HepG2 (cell line): ENCODE results near the gene ADGRG1. TPM values are rescaled to one million over a fixed set of nuclear protein-coding genes. Genes with fewer than 3 reads are reported as not detected.

ENCODE experiments used
- ATF1 ChIP-seq: IDR thresholded peaks from 2 replicates; pipeline ENCODE4 v1.6.1; 2016; ENCODE audit warnings: mild to moderate bottlenecking, control low read depth
- EP300 ChIP-seq, 3 experiments: sonication (generic) in 1 of 3; formaldehyde crosslinking in 1 of 3; IDR thresholded peaks; 2 replicates each; pipeline versions ENCODE4 v1.5.1 to v1.6.1; 2011 to 2020; ENCODE audit warnings: low read depth in 2 of 3, low read length in 2 of 3, borderline replicate concordance in 1 of 3, improper control_type of control experiment in 1 of 3, mild to moderate bottlenecking in 1 of 3, missing genetic modification reagents in 1 of 3, moderate library complexity in 1 of 3
- FOXM1 ChIP-seq: sonication (generic); formaldehyde crosslinking; IDR thresholded peaks from 2 replicates; pipeline ENCODE4 v1.5.0; 2020; ENCODE audit warnings: missing genetic modification reagents
- MYC ChIP-seq: sonication (generic); formaldehyde crosslinking; IDR thresholded peaks from 2 replicates; pipeline ENCODE4 v1.9.0; 2021; ENCODE audit warnings: missing genetic modification reagents, borderline replicate concordance
- PAXIP1 ChIP-seq: sonication (generic); formaldehyde crosslinking; conservative IDR thresholded peaks from 2 replicates; pipeline ENCODE4 v1.4.0; 2020; ENCODE audit warnings: mild to moderate bottlenecking, missing genetic modification reagents, moderate library complexity
- REL ChIP-seq: sonication (generic); formaldehyde crosslinking; conservative IDR thresholded peaks from 2 replicates; pipeline ENCODE4 v1.8.0; 2022; ENCODE audit warnings: mild to moderate bottlenecking, missing genetic modification reagents, moderate library complexity
- TCF12 ChIP-seq, 2 experiments: fragments of 450-650 bp in 1 of 2; sonication (generic) in 1 of 2; formaldehyde crosslinking in 1 of 2; IDR thresholded peaks; 2 replicates each; pipeline versions ENCODE4 v1.6.1 to v1.8.0; 2017 to 2022; ENCODE audit warnings: antibody characterized with exemption in 1 of 2, mild to moderate bottlenecking in 1 of 2, missing genetic modification reagents in 1 of 2, moderate library complexity in 1 of 2
- TSC22D2 ChIP-seq: sonication (generic); formaldehyde crosslinking; IDR thresholded peaks from 2 replicates; pipeline ENCODE4 v1.5.1; 2020; ENCODE audit warnings: missing genetic modification reagents, mild to moderate bottlenecking, borderline replicate concordance
- ZBTB1 ChIP-seq: sonication (generic); formaldehyde crosslinking; IDR thresholded peaks from 2 replicates; pipeline ENCODE4 v1.4.0; 2020; ENCODE audit warnings: missing genetic modification reagents, borderline replicate concordance
- ZNF530 ChIP-seq: sonication (generic); formaldehyde crosslinking; IDR thresholded peaks from 2 replicates; pipeline ENCODE4 v1.5.0; 2020; ENCODE audit warnings: low read depth, mild to moderate bottlenecking, missing genetic modification reagents
- ZNF703 ChIP-seq: sonication (generic); formaldehyde crosslinking; IDR thresholded peaks from 2 replicates; pipeline ENCODE4 v1.5.1; 2020; ENCODE audit warnings: missing genetic modification reagents, mild to moderate bottlenecking, moderate library complexity, borderline replicate concordance
- ZNF746 ChIP-seq: sonication (generic); formaldehyde crosslinking; IDR thresholded peaks from 2 replicates; pipeline ENCODE4 v1.8.0; 2022; ENCODE audit warnings: mild to moderate bottlenecking, missing genetic modification reagents
- ZNF768 ChIP-seq: sonication (generic); formaldehyde crosslinking; IDR thresholded peaks from 2 replicates; pipeline ENCODE4 v1.4.0; 2020; ENCODE audit warnings: missing genetic modification reagents
- ZNF839 ChIP-seq: sonication (generic); formaldehyde crosslinking; IDR thresholded peaks from 2 replicates; pipeline ENCODE4 v1.4.0; 2020; ENCODE audit warnings: missing genetic modification reagents, mild to moderate bottlenecking, borderline replicate concordance
- polyA plus RNA-seq, 8 experiments: library from polyadenylated mRNA; depleted of rRNA in 3 of 8; stranded (reverse) in 7 of 8; unstranded in 1 of 8; fragments of >200 nt; fragmentation: Illumina TruSeq in 4 of 8; extraction: Trizol in 4 of 8; gene quantifications; 2 replicates each; pipeline versions ENCODE4 v1.2.1 to v1.2.3, GENCODE V29; 2011 to 2016; ENCODE audit warnings: low read depth in 4 of 8, missing spikeins in 1 of 8, mixed read lengths in 1 of 8; ENCODE audit not compliant: insufficient read depth in 1 of 8
- total RNA-seq, 5 experiments: library from RNA; depleted of rRNA; stranded (reverse); fragments of >200 nt; fragmentation: Illumina TruSeq; extraction: Trizol; gene quantifications; 2 replicates each; pipeline ENCODE4 v1.2.3, GENCODE V29; 2016; ENCODE audit warnings: low read depth in 1 of 5
- TF ChIP-seq, protein P1 (sequence below): sonication (generic); formaldehyde crosslinking; conservative IDR thresholded peaks from 2 replicates; pipeline ENCODE4 v1.5.0; 2020; ENCODE audit warnings: missing genetic modification reagents
- TF ChIP-seq, protein P2 (sequence below): sonication (generic); formaldehyde crosslinking; IDR thresholded peaks from 2 replicates; pipeline ENCODE4 v1.5.0; 2020; ENCODE audit warnings: missing genetic modification reagents
- TF ChIP-seq, protein P3 (sequence below): sonication (generic); formaldehyde crosslinking; IDR thresholded peaks from 2 replicates; pipeline ENCODE4 v1.9.0; 2022; ENCODE audit warnings: low read depth, missing genetic modification reagents
- TF ChIP-seq, protein P4 (sequence below): sonication (generic); formaldehyde crosslinking; IDR thresholded peaks from 2 replicates; pipeline ENCODE4 v1.4.0; 2020; ENCODE audit warnings: mild to moderate bottlenecking, missing genetic modification reagents

The ADGRG1 gene
- total and polyA plus RNA-seq, 2 of the 13 experiments (the other 11 are each of a cell fraction or from before 2014, with no cell fraction given), result 2.7 to 5.9 TPM

DNA sequence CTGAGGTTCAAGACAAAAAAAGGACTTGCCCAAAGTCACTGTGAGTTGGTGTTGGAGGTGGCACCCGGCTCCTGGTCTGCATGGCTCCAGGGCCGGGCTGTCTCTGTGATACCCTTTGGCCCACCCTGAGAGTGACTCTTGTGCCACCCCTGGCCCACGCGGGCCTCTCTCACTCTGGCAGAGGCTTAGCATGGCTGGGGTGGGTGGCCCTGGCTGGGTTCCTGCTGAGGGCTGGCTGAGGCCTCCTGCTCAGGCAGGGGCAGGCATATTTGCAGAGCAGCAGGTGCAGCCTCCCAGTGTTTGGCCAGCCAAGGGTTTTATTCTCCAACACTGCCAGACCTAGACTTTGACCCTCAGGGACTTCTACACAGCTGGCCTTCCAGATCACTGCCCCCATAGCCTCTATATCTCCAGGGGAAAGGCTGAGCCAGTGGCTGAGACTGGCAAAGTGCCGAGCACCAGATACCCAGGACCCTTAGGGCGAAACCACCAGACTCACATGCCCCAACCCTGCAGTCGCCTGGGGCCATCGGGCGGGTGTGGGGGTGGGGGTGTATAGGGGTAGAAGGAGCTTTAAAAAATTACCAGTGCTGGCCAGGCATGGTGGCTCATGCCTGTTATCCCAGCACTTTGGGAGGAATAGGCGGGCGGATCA lies 21.5 kb upstream of the ADGRG1 start (continued):
- TF ChIP-seq TCF12 (IDR thresholded peaks at IDR 0.05), result no peak
- 0 out of 2 replicates have a peak, but pooled peaks have one; percentile 5 for TF ChIP-seq TCF12 (CRISPR knock-in tag; IDR thresholded peaks at IDR 0.05)
- TF ChIP-seq, protein P1, sequence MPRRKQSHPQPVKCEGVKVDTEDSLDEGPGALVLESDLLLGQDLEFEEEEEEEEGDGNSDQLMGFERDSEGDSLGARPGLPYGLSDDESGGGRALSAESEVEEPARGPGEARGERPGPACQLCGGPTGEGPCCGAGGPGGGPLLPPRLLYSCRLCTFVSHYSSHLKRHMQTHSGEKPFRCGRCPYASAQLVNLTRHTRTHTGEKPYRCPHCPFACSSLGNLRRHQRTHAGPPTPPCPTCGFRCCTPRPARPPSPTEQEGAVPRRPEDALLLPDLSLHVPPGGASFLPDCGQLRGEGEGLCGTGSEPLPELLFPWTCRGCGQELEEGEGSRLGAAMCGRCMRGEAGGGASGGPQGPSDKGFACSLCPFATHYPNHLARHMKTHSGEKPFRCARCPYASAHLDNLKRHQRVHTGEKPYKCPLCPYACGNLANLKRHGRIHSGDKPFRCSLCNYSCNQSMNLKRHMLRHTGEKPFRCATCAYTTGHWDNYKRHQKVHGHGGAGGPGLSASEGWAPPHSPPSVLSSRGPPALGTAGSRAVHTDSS (CRISPR knock-in tag), result no peak
- TF ChIP-seq TSC22D2 (CRISPR knock-in tag), result no peak
- TF ChIP-seq MYC (CRISPR knock-in tag), result peak; percentile 43; the same call in 1 of the 2 replicates
- TF ChIP-seq ZNF530 (CRISPR knock-in tag), result no peak
- TF ChIP-seq ATF1 (CRISPR knock-in tag), result no peak
- TF ChIP-seq ZBTB1 (CRISPR knock-in tag), result no peak
- no peak for TF ChIP-seq ZNF703 (CRISPR knock-in tag)
- TF ChIP-seq ZNF746 (CRISPR knock-in tag), result no peak
- peak; percentile 82; the same call in 1 of the 2 replicates for TF ChIP-seq ZNF768 (CRISPR knock-in tag)
- TF ChIP-seq FOXM1 (CRISPR knock-in tag), result no peak
- TF ChIP-seq REL (CRISPR knock-in tag), result no peak
- TF ChIP-seq, protein P2, sequence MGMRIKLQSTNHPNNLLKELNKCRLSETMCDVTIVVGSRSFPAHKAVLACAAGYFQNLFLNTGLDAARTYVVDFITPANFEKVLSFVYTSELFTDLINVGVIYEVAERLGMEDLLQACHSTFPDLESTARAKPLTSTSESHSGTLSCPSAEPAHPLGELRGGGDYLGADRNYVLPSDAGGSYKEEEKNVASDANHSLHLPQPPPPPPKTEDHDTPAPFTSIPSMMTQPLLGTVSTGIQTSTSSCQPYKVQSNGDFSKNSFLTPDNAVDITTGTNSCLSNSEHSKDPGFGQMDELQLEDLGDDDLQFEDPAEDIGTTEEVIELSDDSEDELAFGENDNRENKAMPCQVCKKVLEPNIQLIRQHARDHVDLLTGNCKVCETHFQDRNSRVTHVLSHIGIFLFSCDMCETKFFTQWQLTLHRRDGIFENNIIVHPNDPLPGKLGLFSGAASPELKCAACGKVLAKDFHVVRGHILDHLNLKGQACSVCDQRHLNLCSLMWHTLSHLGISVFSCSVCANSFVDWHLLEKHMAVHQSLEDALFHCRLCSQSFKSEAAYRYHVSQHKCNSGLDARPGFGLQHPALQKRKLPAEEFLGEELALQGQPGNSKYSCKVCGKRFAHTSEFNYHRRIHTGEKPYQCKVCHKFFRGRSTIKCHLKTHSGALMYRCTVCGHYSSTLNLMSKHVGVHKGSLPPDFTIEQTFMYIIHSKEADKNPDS, result no peak
- TF ChIP-seq, protein P3, sequence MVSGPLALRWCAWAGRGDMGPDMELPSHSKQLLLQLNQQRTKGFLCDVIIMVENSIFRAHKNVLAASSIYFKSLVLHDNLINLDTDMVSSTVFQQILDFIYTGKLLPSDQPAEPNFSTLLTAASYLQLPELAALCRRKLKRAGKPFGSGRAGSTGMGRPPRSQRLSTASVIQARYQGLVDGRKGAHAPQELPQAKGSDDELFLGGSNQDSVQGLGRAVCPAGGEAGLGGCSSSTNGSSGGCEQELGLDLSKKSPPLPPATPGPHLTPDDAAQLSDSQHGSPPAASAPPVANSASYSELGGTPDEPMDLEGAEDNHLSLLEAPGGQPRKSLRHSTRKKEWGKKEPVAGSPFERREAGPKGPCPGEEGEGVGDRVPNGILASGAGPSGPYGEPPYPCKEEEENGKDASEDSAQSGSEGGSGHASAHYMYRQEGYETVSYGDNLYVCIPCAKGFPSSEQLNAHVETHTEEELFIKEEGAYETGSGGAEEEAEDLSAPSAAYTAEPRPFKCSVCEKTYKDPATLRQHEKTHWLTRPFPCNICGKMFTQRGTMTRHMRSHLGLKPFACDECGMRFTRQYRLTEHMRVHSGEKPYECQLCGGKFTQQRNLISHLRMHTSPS (CRISPR knock-in tag), result peak; percentile 84
- TF ChIP-seq EP300 (IDR thresholded peaks at IDR 0.05; ENCODE audit: low read depth in 2 of 2, low read length in 2 of 2), result peak in 1 of 2 experiments; percentile 61; a peak in 2 of 4 replicates
- 0 out of 2 replicates have a peak, but pooled peaks have one; percentile 37 for TF ChIP-seq EP300 (CRISPR knock-in tag; IDR thresholded peaks at IDR 0.05; ENCODE audit: borderline replicate concordance)
- peak; percentile 83 for TF ChIP-seq PAXIP1 (CRISPR knock-in tag)
- 0 out of 2 replicates have a peak, but pooled peaks have one; percentile 48 for TF ChIP-seq ZNF839 (CRISPR knock-in tag)
- TF ChIP-seq, protein P4, sequence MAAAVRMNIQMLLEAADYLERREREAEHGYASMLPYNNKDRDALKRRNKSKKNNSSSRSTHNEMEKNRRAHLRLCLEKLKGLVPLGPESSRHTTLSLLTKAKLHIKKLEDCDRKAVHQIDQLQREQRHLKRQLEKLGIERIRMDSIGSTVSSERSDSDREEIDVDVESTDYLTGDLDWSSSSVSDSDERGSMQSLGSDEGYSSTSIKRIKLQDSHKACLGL (CRISPR knock-in tag), result no peak
